Osteoblast (primary cell): ENCODE measurements around the gene ESRRG. TPM values are rescaled to one million over a fixed set of nuclear protein-coding genes. Genes with fewer than 3 reads are reported as not detected.

Experiments
- DNase-seq: peaks from one replicate; pipeline ENCODE4 v3.0.0; 2011; ENCODE audit warnings: low spot score, mixed read lengths; ENCODE audit not compliant: insufficient read length; ENCODE audit errors: missing footprints
- H2AFZ ChIP-seq: 2 replicates; pipeline ENCODE4 v1.6.0; 2011; ENCODE audit warnings: mild to moderate bottlenecking, low read length
- H3K27ac ChIP-seq: 2 replicates; pipeline ENCODE4 v1.5.1; 2011; ENCODE audit warnings: mild to moderate bottlenecking, low read depth, low read length, moderate library complexity
- H3K27me3 ChIP-seq: 2 replicates; pipeline ENCODE4 v1.6.0; 2012; ENCODE audit warnings: mild to moderate bottlenecking, control low read depth, inconsistent platforms, low read length, moderate library complexity; ENCODE audit not compliant: insufficient read depth
- H3K36me3 ChIP-seq: 2 replicates; pipeline ENCODE4 v1.5.1; 2011; ENCODE audit warnings: mild to moderate bottlenecking, low read length, control low read depth, moderate library complexity; ENCODE audit not compliant: insufficient read depth
- H3K4me1 ChIP-seq: 2 replicates; pipeline ENCODE4 v1.5.1; 2011; ENCODE audit warnings: mild to moderate bottlenecking, low read length, control low read depth, moderate library complexity; ENCODE audit not compliant: insufficient read depth
- H3K4me2 ChIP-seq: 2 replicates; pipeline ENCODE4 v1.6.0; 2011; ENCODE audit warnings: mild to moderate bottlenecking, low read length; ENCODE audit not compliant: insufficient read depth
- H3K4me3 ChIP-seq: fragments of 200-600 bp; sonication (generic); 3 replicates; pipeline ENCODE4 v1.5.1; 2012; ENCODE audit warnings: mild to moderate bottlenecking, low read length, inconsistent platforms; ENCODE audit not compliant: insufficient read depth
- H3K79me2 ChIP-seq: 2 replicates; pipeline ENCODE4 v1.6.0; 2012; ENCODE audit warnings: mild to moderate bottlenecking, low read length, control low read depth, inconsistent platforms; ENCODE audit not compliant: insufficient read depth
- H3K9me3 ChIP-seq: 2 replicates; pipeline ENCODE4 v1.5.1; 2011; ENCODE audit warnings: low read depth, low read length, control low read depth
- H4K20me1 ChIP-seq: 2 replicates; pipeline ENCODE4 v1.6.0; 2012; ENCODE audit warnings: mild to moderate bottlenecking, low read length, control low read depth; ENCODE audit not compliant: insufficient read depth
- total RNA-seq: library from RNA; depleted of rRNA; stranded (reverse); fragments of >200 nt; gene quantifications from 2 replicates; pipeline ENCODE4 v1.2.3, GENCODE V29; 2012
- TF ChIP-seq, protein P1 (sequence below): IDR thresholded peaks from 2 replicates; pipeline ENCODE4 v1.5.1; 2011; ENCODE audit warnings: mild to moderate bottlenecking, low read depth, low read length, moderate library complexity; ENCODE audit errors: extremely low read depth

ESRRG gene
- total RNA-seq, 1 donor, result not detected

DNA sequence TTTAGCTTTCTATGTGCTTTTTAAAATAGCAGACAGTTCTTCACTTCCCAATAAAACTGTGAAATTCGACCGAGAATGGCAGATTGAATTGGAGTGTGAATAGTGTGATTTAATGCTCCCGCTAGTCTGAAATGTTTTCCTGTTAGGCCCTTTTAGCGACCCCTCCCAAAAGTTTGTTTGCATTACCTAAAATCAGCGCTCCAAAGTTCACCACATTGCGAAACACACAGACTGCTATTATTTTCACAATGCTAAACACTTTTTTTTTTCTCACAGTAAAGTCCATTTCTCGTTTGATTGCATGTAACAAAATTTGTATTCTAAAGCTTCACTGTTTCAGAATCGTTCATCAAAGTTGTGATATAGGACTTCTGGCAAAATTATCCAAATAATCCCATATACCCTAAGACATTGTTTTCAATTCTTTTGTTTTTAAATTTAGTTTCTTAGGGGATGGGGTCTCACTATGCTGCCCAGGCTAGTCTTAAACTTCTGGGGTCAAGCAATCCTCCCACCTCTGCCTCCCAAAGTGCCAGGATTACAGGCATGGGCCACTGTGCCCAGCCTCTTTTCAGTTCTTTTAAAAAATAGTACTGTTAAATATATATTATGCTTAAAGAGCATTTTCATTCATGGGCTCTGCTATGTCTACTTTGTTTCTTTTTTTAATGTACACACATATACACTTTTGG, 223.5 kb downstream of the ESRRG start:
- TF ChIP-seq, protein P1, sequence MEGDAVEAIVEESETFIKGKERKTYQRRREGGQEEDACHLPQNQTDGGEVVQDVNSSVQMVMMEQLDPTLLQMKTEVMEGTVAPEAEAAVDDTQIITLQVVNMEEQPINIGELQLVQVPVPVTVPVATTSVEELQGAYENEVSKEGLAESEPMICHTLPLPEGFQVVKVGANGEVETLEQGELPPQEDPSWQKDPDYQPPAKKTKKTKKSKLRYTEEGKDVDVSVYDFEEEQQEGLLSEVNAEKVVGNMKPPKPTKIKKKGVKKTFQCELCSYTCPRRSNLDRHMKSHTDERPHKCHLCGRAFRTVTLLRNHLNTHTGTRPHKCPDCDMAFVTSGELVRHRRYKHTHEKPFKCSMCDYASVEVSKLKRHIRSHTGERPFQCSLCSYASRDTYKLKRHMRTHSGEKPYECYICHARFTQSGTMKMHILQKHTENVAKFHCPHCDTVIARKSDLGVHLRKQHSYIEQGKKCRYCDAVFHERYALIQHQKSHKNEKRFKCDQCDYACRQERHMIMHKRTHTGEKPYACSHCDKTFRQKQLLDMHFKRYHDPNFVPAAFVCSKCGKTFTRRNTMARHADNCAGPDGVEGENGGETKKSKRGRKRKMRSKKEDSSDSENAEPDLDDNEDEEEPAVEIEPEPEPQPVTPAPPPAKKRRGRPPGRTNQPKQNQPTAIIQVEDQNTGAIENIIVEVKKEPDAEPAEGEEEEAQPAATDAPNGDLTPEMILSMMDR, result no peak
- Histone ChIP-seq H3K4me2 (no peak overlapping the region), H3K36me3 (no peaks in the 10 kb centered on the region), H3K27ac (no peak overlapping the region), H3K4me1 (no peaks in the 10 kb centered on the region), H3K79me2 (no peaks in the 10 kb centered on the region), H3K4me3 (no peak overlapping the region), H3K9me3 (no peaks in the 10 kb centered on the region), H3K27me3 (no peaks in the 10 kb centered on the region), H2AFZ (no peak overlapping the region), H4K20me1 (no peaks in the 10 kb centered on the region)
- DNase-seq, result no peak

DNA sequence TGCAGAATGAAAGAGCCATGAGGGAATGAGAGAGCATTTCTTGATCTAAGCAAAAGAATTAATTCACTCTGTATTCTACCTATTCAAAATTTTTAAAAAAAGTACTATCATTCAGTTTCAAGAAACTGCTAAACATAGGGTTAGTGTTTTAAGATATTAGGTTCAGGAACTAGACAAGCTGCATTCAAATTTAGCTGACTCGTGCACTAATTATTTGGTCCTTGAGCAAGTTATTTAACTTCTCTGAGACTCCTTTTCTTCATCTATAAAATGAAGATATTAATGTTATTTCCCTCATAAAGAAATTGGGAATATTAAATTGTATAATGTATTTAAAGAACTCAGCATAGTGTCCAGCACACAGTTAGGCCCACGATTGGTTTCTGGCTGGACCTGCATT, 225.0 kb downstream of the ESRRG start:
- Histone ChIP-seq H2AFZ (no peak overlapping the region), H3K4me3 (no peak overlapping the region), H3K4me2 (no peak overlapping the region), H3K4me1 (no peaks in the 10 kb centered on the region), H4K20me1 (no peaks in the 10 kb centered on the region), H3K27me3 (no peaks in the 10 kb centered on the region), H3K9me3 (no peaks in the 10 kb centered on the region), H3K79me2 (no peaks in the 10 kb centered on the region), H3K27ac (no peak overlapping the region), H3K36me3 (no peaks in the 10 kb centered on the region)
- TF ChIP-seq, protein P1, result no peak
- no peak for DNase-seq

DNA sequence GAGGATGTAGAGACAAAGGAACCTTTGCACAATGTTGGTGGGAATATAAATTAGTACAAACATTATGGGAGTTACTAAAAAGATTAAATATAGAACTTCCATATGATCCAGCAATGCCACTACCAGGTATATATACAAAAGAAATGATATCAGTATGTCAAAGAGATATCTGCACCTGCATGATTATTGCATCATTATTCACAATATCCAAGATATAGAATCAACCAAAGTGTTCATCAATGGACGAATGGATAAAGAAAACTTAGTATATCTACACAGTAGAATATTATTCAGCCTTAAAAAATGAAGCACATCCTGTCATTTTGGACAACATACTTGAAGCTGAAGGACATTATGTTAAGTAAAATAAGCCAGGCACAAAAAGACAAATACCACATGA, 238.2 kb downstream of the ESRRG start:
- DNase-seq, result no peak
- no peaks in the 10 kb centered on the region for H3K4me1 ChIP-seq
- no peaks in the 10 kb centered on the region for H3K36me3 ChIP-seq
- H3K4me2 ChIP-seq, result no peak overlapping the region
- H3K9me3 ChIP-seq, result no peaks in the 10 kb centered on the region
- H2AFZ ChIP-seq, result no peak overlapping the region
- no peak overlapping the region for H3K27ac ChIP-seq
- H3K79me2 ChIP-seq, result no peaks in the 10 kb centered on the region
- H3K4me3 ChIP-seq, result no peak overlapping the region
- no peaks in the 10 kb centered on the region for H4K20me1 ChIP-seq
- TF ChIP-seq, protein P1, result no peak
- no peaks in the 10 kb centered on the region for H3K27me3 ChIP-seq

DNA sequence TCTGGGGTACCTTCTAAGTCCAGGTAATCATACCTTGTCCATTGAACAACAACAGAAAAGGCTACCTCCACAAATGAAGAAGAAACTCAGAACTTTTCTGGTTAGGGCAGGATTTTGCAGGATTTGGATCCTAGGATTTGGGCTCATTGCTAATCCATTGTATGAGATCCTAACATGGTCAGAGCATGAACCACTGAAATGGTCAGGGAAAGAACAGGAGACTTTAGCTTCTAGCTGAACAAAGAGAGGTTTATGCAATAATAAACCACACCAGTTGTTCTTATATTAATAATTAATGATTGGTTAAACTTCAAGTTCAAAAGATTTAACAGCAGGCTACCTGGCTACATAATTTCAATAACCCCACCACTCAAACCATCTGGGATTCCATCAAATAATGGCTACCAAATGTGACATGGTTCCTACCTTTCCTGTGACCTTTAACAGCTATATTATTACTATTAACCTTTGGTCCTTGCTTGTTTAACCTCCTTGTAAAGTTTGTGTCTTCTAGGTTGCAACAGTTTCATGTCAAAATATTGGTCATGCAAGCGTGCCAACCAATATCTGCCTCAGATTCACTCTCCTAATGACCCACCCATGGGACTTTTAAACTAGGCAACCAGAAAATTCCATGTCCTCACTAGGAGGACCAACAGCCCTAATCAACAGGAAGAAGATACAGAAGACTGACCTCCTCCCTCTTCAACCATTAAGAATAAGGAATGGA, 239.4 kb downstream of the ESRRG start:
- H3K36me3 ChIP-seq, result no peaks in the 10 kb centered on the region
- no peaks in the 10 kb centered on the region for H3K4me1 ChIP-seq
- H3K79me2 ChIP-seq, result no peaks in the 10 kb centered on the region
- no peak overlapping the region for H2AFZ ChIP-seq
- no peaks in the 10 kb centered on the region for H3K27me3 ChIP-seq
- no peak for DNase-seq
- no peak overlapping the region for H3K4me3 ChIP-seq
- TF ChIP-seq, protein P1, result no peak
- H4K20me1 ChIP-seq, result no peaks in the 10 kb centered on the region
- H3K4me2 ChIP-seq, result no peak overlapping the region
- H3K9me3 ChIP-seq, result no peaks in the 10 kb centered on the region
- no peak overlapping the region for H3K27ac ChIP-seq
